Right kidney (tissue), 1 donor: ENCODE data around the gene SART3.
"Not testable (repeated sequence)": the region's sequence is repeated elsewhere in the genome, so short reads cannot be mapped to it uniquely, and the experiment has no call there.

Source experiments
- DNase-seq: peaks from one replicate; pipeline ENCODE4 v3.0.0-alpha.2; 2016

SART3 gene

GRCh38 chr12:108485371-108485770 is 75.6 kb downstream of the SART3 start:
- not testable (repeated sequence) for DNase-seq

GRCh38 chr12:108484845-108485244 is 76.1 kb downstream of the SART3 start:
- no peak for DNase-seq

GRCh38 chr12:108484431-108484830 is 76.5 kb downstream of the SART3 start:
- no peak for DNase-seq

GRCh38 chr12:108483213-108484059 is 77.5 kb downstream of the SART3 start:
- no peak for DNase-seq

GRCh38 chr12:108482717-108483212 is 78.2 kb downstream of the SART3 start:
- no peak for DNase-seq

- no peak for DNase-seq
Measured at GRCh38 chr12:108479364-108480070, 81.5 kb downstream of the SART3 start.

GRCh38 chr12:108478611-108479206 is 82.3 kb downstream of the SART3 start:
- no peak for DNase-seq

GRCh38 chr12:108477881-108478259 is 83.1 kb downstream of the SART3 start:
- DNase-seq, result no peak

- no peak for DNase-seq
Measured at GRCh38 chr12:108477055-108477880, 83.7 kb downstream of the SART3 start.

GRCh38 chr12:108475396-108475795 is 85.6 kb downstream of the SART3 start:
- no peak for DNase-seq

- no peak for DNase-seq
Measured at GRCh38 chr12:108473400-108474055, 87.4 kb downstream of the SART3 start.
